ENCODE data around the gene HEATR3. TPM values are rescaled to one million over a fixed set of nuclear protein-coding genes. Genes with fewer than 3 reads are reported as not detected.

Gene HEATR3
- total RNA-seq, 1 donor from 2014 or later: 18.3 TPM

DNA sequence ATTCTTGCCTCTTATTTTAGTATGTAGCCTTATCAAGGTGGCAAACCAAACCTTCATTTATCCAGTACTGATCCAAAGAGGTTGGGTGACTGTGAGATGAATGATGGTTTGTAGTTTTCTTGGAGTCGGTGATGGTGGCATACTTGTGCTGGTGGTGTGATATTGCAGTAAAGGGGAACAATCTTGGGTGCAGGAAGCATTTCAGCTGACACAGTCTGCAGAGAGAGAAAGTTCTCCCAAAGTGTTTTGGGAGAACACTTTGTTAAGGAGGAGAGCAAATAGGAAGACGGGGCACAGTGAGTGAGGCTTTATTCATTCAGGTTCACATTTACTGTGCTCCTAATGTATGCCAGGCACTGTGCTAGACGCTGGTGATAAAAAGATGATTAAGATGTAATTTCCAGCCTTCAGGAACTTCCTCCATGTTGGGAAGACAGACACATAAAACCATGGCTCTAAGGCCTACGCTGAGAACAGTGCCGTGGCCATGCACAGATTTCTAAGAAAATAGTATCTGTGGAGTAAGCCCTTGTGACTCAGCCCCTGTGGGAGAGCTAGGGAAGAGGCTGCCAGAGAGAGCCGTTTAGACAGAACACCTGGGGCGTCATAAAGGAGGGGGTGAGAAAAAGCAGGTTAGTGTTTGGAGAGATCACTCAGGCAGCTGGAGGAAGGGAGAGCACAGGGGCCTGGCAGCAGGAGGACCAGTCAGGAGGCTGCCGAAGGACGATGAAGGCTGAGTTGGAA, 13.8 kb downstream of the HEATR3 start:
- H3K4me3 ChIP-seq (ENCODE audit: low read depth, low read length): no peak overlapping the region
- TF ChIP-seq, protein P1, sequence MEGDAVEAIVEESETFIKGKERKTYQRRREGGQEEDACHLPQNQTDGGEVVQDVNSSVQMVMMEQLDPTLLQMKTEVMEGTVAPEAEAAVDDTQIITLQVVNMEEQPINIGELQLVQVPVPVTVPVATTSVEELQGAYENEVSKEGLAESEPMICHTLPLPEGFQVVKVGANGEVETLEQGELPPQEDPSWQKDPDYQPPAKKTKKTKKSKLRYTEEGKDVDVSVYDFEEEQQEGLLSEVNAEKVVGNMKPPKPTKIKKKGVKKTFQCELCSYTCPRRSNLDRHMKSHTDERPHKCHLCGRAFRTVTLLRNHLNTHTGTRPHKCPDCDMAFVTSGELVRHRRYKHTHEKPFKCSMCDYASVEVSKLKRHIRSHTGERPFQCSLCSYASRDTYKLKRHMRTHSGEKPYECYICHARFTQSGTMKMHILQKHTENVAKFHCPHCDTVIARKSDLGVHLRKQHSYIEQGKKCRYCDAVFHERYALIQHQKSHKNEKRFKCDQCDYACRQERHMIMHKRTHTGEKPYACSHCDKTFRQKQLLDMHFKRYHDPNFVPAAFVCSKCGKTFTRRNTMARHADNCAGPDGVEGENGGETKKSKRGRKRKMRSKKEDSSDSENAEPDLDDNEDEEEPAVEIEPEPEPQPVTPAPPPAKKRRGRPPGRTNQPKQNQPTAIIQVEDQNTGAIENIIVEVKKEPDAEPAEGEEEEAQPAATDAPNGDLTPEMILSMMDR (conservative IDR thresholded peaks at IDR 0.05; ENCODE audit: low read depth, low read length): no peak
- DNase-seq (ENCODE audit: low read depth): no peak

DNA sequence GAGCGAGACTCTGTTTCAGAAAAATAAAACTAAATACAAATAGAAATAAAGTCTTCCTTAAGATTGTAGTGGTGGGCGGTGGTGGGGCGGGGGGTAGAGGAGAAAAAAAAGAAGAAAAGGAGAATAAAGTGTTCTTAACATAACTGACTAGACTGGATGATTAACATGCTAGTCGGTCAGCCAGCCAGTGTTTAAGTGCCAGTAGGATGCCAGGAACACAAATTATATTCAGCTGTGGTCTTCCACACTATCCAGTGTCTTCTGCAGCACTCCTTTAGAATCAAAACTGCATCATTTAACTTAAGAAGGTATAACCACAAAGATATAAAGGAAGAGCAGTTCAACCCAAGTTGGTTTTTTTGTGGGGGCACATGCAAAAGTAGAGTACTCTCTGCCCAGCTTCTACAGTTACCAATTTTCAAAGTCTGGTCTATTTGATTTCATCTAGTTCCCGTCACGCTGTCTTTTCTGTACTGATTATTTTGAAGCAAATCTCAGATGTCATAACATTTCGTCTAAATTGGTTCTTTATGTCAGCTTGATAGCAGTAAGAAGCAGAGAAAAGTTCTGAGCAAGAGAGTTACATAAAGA, 15.8 kb downstream of the HEATR3 start:
- DNase-seq (ENCODE audit: low read depth): no peak
- TF ChIP-seq, protein P1 (conservative IDR thresholded peaks at IDR 0.05; ENCODE audit: low read depth, low read length): no peak
- H3K4me3 ChIP-seq (ENCODE audit: low read depth, low read length): no peak overlapping the region

DNA sequence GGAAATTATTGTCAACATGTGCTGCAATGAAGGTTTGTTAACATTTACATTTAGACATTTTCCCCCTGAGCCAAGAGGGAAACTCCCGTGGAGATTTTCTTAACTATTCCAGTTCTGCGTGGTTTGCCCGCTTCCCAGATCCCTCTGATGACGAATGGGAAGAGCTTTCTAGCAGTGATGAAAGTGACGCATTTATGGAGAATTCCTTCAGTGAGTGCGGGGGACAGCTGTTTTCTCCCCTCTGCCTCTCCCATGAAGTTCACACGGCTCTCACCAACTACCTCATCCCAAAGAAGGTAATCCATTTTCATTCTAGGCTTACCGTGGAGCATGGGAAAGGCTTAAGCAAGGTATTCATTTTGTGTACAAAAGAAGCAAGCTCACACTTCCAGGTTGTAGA, 18.2 kb downstream of the HEATR3 start:
- DNase-seq (ENCODE audit: low read depth): no peak
- TF ChIP-seq, protein P1 (conservative IDR thresholded peaks at IDR 0.05; ENCODE audit: low read depth, low read length): no peak
- H3K4me3 ChIP-seq (ENCODE audit: low read depth, low read length): no peak overlapping the region

DNA sequence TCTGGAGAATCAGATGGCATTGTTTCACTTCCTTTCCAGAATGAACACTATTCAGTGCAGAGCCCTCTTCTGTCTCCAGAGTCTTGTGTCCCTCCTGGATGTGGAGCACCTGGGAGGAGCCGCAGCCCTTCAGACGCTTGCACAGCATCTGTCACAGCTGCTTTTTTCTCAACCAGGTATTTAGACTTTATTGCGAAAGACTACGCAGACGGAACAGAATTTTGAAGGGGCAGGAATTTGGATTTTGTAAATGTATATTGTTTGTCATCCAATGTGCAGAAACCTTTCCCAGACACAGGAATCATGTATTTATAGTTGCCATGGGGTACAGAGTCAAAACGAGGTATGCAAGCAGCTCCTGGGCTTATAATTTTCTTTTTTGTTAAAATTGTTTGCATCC, 20.4 kb downstream of the HEATR3 start:
- TF ChIP-seq, protein P1 (conservative IDR thresholded peaks at IDR 0.05; ENCODE audit: low read depth, low read length): no peak
- no peak for DNase-seq (ENCODE audit: low read depth)
- H3K4me3 ChIP-seq (ENCODE audit: low read depth, low read length): no peak overlapping the region

DNA sequence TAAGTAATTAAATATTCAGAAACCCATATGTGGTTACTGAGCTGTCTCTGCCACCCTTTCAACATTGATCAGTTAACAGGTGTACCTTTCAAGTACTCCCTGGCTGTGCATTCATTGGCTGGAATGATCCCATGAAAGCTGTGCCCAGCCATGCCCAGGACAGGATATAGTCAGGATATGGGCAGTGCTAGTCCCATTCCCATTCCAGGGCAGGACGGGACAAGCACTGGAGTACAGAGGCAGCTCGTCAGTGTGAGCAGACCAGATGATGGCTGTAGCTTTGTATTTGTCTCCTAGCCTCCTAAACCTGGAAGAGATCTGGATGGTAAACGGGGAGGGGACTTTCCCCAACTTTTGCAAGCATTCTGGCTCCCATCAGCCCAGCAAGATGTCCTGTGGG, 22.5 kb downstream of the HEATR3 start:
- no peak overlapping the region for H3K4me3 ChIP-seq (ENCODE audit: low read depth, low read length)
- TF ChIP-seq, protein P1 (conservative IDR thresholded peaks at IDR 0.05; ENCODE audit: low read depth, low read length): no peak
- no peak for DNase-seq (ENCODE audit: low read depth)

DNA sequence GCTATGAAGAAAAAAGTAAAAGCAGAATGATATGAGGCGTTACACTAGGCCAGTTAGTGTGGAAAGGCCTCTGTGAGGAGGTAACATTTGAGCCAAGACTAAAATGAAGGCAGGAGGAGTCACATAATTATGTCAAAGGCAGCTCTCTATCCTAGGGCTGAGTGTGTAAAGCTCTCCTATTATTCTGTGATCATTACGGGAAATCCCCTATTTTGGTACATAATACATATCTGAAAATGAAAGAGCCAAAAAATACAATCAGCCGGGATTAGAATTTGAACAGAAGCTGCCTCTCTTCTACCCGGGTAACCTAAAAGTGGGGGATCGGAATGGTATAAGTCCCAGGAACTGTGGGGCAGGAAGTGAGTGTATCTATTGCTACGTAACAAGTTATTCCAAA, 27.1 kb downstream of the HEATR3 start:
- TF ChIP-seq, protein P1 (conservative IDR thresholded peaks at IDR 0.05; ENCODE audit: low read depth, low read length): no peak
- no peak overlapping the region for H3K4me3 ChIP-seq (ENCODE audit: low read depth, low read length)
- DNase-seq (ENCODE audit: low read depth): no peak

Measured in epithelial cell of proximal tubule (primary cell).